HG03060 (cell line): ENCODE data around the gene TKT.
"Not testable (repeated sequence)": the region's sequence is repeated elsewhere in the genome, so short reads cannot be mapped to it uniquely, and the experiment has no call there.

ENCODE experiments used
- ATAC-seq: cut with Tn5 transposase; IDR thresholded peaks from one replicate; pipeline ENCODE4 v1.9.1; 2021; ENCODE audit warnings: low read depth, moderate number of reproducible peaks; ENCODE audit not compliant: unreplicated experiment

TKT gene

GRCh38 chr3:53255775-53256703 lies at the start of gene TKT:
TKT (minus strand) TSS chr3:53256022; CDS start chr3:53255942, 80 bp downstream.
- peak; percentile 33 for ATAC-seq

- ATAC-seq = no peak
Observed at GRCh38 chr3:53303957-53304356, 48.1 kb upstream of the TKT start.

- no peak for ATAC-seq
Observed at GRCh38 chr3:53303549-53303948, 47.7 kb upstream of the TKT start.

- no peak for ATAC-seq
Observed at GRCh38 chr3:53300826-53301225, 45.0 kb upstream of the TKT start.

GRCh38 chr3:53299611-53300023 lies 43.8 kb upstream of the TKT start:
- not testable (repeated sequence) for ATAC-seq

- no peak for ATAC-seq
Observed at GRCh38 chr3:53295410-53295809, 39.6 kb upstream of the TKT start.

- no peak for ATAC-seq
Observed at GRCh38 chr3:53293867-53294266, 38.0 kb upstream of the TKT start.

GRCh38 chr3:53288214-53288613 lies 32.4 kb upstream of the TKT start:
- ATAC-seq = no peak

- ATAC-seq = no peak
Observed at GRCh38 chr3:53287131-53287629, 31.4 kb upstream of the TKT start.

GRCh38 chr3:53286727-53287126 lies 30.9 kb upstream of the TKT start:
- no peak for ATAC-seq

GRCh38 chr3:53282581-53282980 lies 26.8 kb upstream of the TKT start:
- no peak for ATAC-seq

GRCh38 chr3:53278667-53279066 lies 22.8 kb upstream of the TKT start:
- no peak for ATAC-seq

- ATAC-seq = no peak
Observed at GRCh38 chr3:53274938-53275605, 19.2 kb upstream of the TKT start.

- no peak for ATAC-seq
Observed at GRCh38 chr3:53273146-53273670, 17.4 kb upstream of the TKT start.

GRCh38 chr3:53269888-53270880 lies 14.4 kb upstream of the TKT start:
- ATAC-seq = peak; percentile 78

- ATAC-seq = not testable (repeated sequence)
Observed at GRCh38 chr3:53269193-53269592, 13.4 kb upstream of the TKT start.

GRCh38 chr3:53267766-53268165 lies 11.9 kb upstream of the TKT start:
- ATAC-seq = no peak

GRCh38 chr3:53264718-53265117 lies 8.9 kb upstream of the TKT start:
- no peak for ATAC-seq

GRCh38 chr3:53263907-53264306 lies 8.1 kb upstream of the TKT start:
- no peak for ATAC-seq

GRCh38 chr3:53261712-53262111 lies 5.9 kb upstream of the TKT start:
- no peak for ATAC-seq
